Activated T-helper 17 cell treated with anti-CD3 and anti-CD28 coated beads, Interleukin-2, amount 50 U/mL, for 72 hours (primary cell): ENCODE data around the gene MRPS27. TPM values are rescaled to one million over a fixed set of nuclear protein-coding genes. Genes with fewer than 3 reads are reported as not detected.
A peak's percentile ranks its signal among the peaks of the same experiment; 100 is the strongest.

Source experiments
- ATAC-seq: fragments of 150-1000 bp; cut with Tn5 transposase; replicated peaks from 2 replicates; pipeline ENCODE4 v1.10.0; 2021; ENCODE audit warnings: mild to moderate bottlenecking, moderate library complexity
- H3K27ac Mint-ChIP-seq: one replicate; pipeline ENCODE4 v1.8.0; 2022; ENCODE audit warnings: mixed read lengths
- H3K27me3 Mint-ChIP-seq: one replicate; pipeline ENCODE4 v1.8.0; 2022; ENCODE audit warnings: mixed read lengths
- H3K36me3 Mint-ChIP-seq: one replicate; pipeline ENCODE4 v1.8.0; 2022; ENCODE audit warnings: low read depth, mild to moderate bottlenecking, mixed read lengths
- H3K4me1 Mint-ChIP-seq: one replicate; pipeline ENCODE4 v1.8.0; 2022; ENCODE audit warnings: mixed read lengths
- H3K4me3 Mint-ChIP-seq: one replicate; pipeline ENCODE4 v1.8.0; 2022; ENCODE audit warnings: mild to moderate bottlenecking, mixed read lengths
- H3K9me3 Mint-ChIP-seq: one replicate; pipeline ENCODE4 v1.8.0; 2022; ENCODE audit warnings: mixed read lengths
- total RNA-seq, 2 donors: library from RNA; stranded (reverse); gene quantifications; one replicate each; pipeline ENCODE4 v1.2.3, GENCODE V29; 2022

MRPS27 gene
- total RNA-seq, 2 donors from 2014 or later = 71.2 to 88.3 TPM

DNA sequence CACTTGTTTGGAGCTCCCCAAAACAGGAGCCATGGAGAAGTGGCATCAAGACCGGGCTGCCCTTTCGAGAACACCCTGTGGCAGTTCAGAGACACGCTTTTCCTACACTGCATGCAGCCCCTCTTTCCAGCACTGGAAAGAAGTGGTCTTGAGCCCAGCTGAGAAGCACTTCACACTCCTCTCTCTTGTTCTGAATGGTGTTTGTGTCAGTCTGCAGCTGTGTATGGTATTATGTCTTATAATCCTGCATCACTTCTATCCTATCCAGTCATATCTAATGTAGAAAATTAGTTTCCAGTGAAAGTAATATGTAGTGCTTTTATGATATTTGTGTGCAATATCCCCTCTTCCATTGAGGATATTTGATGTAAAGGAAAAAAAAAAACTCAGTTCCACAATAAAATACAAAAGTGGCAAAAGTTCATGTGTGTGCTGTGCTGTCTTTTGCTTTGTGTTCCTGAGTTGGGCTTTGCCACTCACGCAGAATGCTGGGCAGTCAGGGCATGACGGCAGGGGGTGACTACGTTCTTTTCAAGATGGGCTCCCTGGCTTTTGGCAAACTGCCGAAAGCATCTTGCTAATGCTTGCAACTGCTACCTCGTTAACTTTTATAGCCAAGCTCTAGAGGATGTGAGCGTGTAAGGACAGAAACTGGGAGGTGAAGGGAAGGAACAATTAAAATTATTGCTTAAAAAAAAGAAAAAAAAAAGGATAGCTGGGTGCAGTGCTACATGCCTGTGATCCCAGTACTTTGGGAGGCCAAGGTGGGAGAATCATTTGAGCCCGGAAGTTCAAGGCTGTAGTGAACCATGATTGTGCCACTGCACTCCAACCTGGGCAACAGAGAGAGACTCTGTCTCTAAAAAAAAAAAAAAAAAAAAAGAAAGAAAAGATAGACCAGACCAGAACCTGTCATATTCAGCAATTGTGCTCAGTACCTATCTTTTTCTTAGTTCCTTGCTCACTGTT is 110.6 kb downstream of the MRPS27 start:
- H3K9me3 Mint-ChIP-seq = no peaks in the 10 kb centered on the region
- H3K27ac Mint-ChIP-seq = no peak overlapping the region
- no peak for ATAC-seq
- H3K4me3 Mint-ChIP-seq = no peak overlapping the region
- no peaks in the 10 kb centered on the region for H3K36me3 Mint-ChIP-seq
- no peaks in the 10 kb centered on the region for H3K27me3 Mint-ChIP-seq
- H3K4me1 Mint-ChIP-seq = peaks cover 7% of the 10 kb centered on the region

DNA sequence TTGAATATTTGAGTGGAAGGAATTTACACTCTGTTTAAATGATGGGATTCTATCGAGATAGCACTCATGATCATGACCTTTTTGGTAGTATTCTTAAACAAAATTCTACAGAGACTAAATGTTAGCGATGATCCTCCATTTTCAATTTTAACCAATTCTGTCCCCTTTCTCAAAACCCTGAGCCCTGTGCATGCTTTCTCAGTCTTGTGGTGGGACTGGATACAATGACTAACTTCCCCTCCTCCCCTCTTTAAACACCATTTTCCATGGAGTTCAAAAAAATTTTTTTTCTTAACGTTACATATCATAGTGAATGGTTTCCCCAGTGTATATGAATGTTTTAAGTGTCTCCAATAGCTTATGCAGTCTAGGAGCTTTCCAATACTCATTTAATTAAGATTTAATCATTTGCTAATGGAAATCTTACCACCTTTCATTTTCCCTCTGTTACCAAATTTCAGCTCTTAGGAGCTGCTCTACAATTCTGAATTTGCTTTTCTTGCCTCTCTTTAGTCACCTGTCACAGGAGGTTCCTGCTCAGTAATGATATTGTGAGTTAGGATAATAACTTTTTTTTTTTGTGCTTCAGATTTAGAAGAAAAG is 111.6 kb downstream of the MRPS27 start:
- peaks cover 7% of the 10 kb centered on the region for H3K4me1 Mint-ChIP-seq
- H3K27ac Mint-ChIP-seq = no peak overlapping the region
- ATAC-seq = no peak
- H3K9me3 Mint-ChIP-seq = no peaks in the 10 kb centered on the region
- no peaks in the 10 kb centered on the region for H3K36me3 Mint-ChIP-seq
- no peak overlapping the region for H3K4me3 Mint-ChIP-seq
- no peaks in the 10 kb centered on the region for H3K27me3 Mint-ChIP-seq

GRCh38 chr5:72206994-72207393 is 113.0 kb downstream of the MRPS27 start:
- Mint-ChIP-seq H3K4me1 (peaks cover 7% of the 10 kb centered on the region), H3K9me3 (no peaks in the 10 kb centered on the region), H3K4me3 (no peak overlapping the region), H3K27me3 (no peaks in the 10 kb centered on the region), H3K27ac (no peak overlapping the region), H3K36me3 (no peaks in the 10 kb centered on the region)
- peak; percentile 95 for ATAC-seq

DNA sequence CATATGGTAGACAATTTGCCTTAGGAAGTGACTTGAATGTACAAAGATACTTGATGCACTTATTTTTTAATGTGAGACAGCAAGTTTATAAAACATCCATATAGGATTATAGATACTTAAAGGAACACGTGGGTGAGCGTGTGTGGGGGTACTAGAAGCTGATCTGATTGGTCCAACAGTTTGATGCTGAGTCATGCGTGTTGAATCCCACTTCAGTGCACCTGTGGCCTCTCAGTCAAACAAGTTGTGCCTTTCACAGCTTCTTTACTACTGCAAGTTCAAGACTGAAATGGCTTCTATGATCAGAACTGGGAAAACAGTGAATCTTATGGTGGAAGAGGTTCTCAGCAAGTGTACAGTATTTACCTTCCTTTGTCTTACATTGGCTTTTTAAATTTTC is 113.9 kb downstream of the MRPS27 start:
- ATAC-seq = no peak
- H3K27ac Mint-ChIP-seq = no peak overlapping the region
- no peaks in the 10 kb centered on the region for H3K27me3 Mint-ChIP-seq
- H3K4me1 Mint-ChIP-seq = peaks cover 7% of the 10 kb centered on the region
- no peaks in the 10 kb centered on the region for H3K36me3 Mint-ChIP-seq
- H3K4me3 Mint-ChIP-seq = no peak overlapping the region
- no peaks in the 10 kb centered on the region for H3K9me3 Mint-ChIP-seq

DNA sequence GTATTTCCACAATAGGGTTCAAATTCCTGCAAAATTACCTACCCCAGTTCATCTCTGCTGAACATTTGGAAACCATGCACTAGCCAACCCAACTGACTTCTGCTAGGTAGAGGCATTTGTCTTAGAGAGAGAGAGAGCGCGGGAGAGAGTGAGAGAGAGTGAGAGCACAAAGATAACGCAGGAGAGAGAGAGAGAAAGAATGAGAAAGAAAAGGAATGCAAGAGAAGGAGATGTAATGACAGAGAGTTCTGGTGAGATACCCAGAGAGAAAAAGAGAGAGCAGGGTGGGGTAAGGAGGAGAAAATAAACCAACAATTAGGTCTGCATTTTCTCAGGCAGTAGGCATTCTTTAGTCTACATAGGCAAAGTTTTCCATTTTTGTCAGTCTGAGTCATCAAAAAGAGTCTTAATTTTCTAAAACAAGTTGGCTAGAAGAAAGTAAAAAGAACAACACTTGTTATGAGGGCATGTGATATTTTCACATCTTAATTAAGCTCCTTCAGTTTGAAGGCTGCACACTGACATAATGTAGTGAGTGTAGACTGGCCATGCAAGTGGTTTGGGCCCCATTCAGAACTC is 114.5 kb downstream of the MRPS27 start:
- Mint-ChIP-seq H3K4me1 (peaks cover 7% of the 10 kb centered on the region), H3K9me3 (no peaks in the 10 kb centered on the region), H3K27ac (no peak overlapping the region), H3K36me3 (no peaks in the 10 kb centered on the region), H3K27me3 (no peaks in the 10 kb centered on the region), H3K4me3 (no peak overlapping the region)
- ATAC-seq = no peak

GRCh38 chr5:72204946-72205345 is 115.1 kb downstream of the MRPS27 start:
- no peak for ATAC-seq

GRCh38 chr5:72203251-72203845 is 116.7 kb downstream of the MRPS27 start:
- H3K4me1 Mint-ChIP-seq = peaks cover 7% of the 10 kb centered on the region
- H3K9me3 Mint-ChIP-seq = no peaks in the 10 kb centered on the region
- no peak overlapping the region for H3K27ac Mint-ChIP-seq
- H3K36me3 Mint-ChIP-seq = no peaks in the 10 kb centered on the region
- H3K27me3 Mint-ChIP-seq = peaks cover 8% of the 10 kb centered on the region
- H3K4me3 Mint-ChIP-seq = no peak overlapping the region
- ATAC-seq = no peak

More at GRCh38 chr5:72204946-72205345, 115.1 kb downstream of the MRPS27 start:
- no peaks in the 10 kb centered on the region for H3K9me3 Mint-ChIP-seq
- H3K27me3 Mint-ChIP-seq = peaks cover under 1% of the 10 kb centered on the region
- H3K36me3 Mint-ChIP-seq = no peaks in the 10 kb centered on the region
- H3K4me3 Mint-ChIP-seq = no peak overlapping the region
- peaks cover 7% of the 10 kb centered on the region for H3K4me1 Mint-ChIP-seq
- H3K27ac Mint-ChIP-seq = no peak overlapping the region

DNA sequence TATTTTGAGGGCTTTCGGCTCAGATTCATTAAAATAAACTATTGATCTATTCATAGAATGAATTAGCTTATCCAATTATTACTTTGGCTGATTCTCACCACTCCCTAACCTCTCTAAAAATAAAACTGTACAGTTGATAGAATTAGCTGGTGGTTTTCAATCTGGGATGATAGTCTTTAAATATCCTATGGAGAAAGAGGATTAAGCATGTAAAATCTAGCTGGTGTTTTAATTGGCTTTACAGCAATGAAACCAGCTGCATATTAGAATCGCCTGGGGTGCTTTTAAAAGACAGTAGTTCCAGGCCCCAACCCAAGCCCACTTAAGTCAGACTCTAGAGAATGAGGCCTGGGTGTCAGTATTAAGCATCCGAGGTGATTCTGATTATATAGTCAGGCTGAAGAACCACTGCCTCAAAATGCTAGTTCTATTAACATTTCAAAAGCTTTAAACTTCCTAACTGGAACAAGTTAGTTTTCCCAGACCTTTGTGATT is 117.7 kb downstream of the MRPS27 start:
- Mint-ChIP-seq H3K36me3 (no peaks in the 10 kb centered on the region), H3K27me3 (peaks cover 16% of the 10 kb centered on the region), H3K9me3 (no peaks in the 10 kb centered on the region)

DNA sequence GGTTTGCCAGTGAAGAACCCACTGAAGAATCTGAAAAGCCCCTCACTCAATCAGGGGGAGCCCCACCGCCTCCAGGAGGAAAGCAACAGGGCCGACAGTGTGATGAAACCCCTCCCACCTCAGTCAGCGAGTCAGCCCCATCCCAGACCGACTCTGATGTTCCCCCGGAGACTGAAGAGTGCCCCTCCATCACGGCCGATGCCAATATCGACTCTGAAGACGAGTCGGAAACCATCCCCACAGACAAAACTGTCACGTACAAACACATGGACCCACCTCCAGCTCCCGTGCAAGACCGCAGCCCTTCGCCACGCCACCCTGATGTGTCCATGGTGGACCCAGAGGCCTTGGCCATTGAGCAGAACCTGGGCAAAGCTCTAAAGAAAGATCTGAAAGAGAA is 120.4 kb downstream of the MRPS27 start:
- Mint-ChIP-seq H3K27ac (no peak overlapping the region), H3K4me3 (no peak overlapping the region), H3K4me1 (peaks cover 14% of the 10 kb centered on the region), H3K9me3 (peaks cover 4% of the 10 kb centered on the region), H3K27me3 (peaks cover 38% of the 10 kb centered on the region), H3K36me3 (peaks cover 5% of the 10 kb centered on the region)
- ATAC-seq = no peak

More for the DNA sequence above, 117.7 kb downstream of the MRPS27 start:
- ATAC-seq = no peak
- H3K4me1 Mint-ChIP-seq = peaks cover 7% of the 10 kb centered on the region
- H3K27ac Mint-ChIP-seq = no peak overlapping the region
- H3K4me3 Mint-ChIP-seq = no peak overlapping the region

GRCh38 chr5:72197393-72197792 is 122.6 kb downstream of the MRPS27 start:
- ATAC-seq = peak; percentile 8
- no peak overlapping the region for H3K4me3 Mint-ChIP-seq
- H3K27me3 Mint-ChIP-seq = peaks cover 49% of the 10 kb centered on the region
- peaks cover 5% of the 10 kb centered on the region for H3K36me3 Mint-ChIP-seq
- peaks cover 25% of the 10 kb centered on the region for H3K4me1 Mint-ChIP-seq
- H3K9me3 Mint-ChIP-seq = peaks cover 4% of the 10 kb centered on the region
- H3K27ac Mint-ChIP-seq = no peak overlapping the region

- peak overlapping the region; percentile 48 for H3K4me3 Mint-ChIP-seq
- peaks cover 25% of the 10 kb centered on the region for H3K4me1 Mint-ChIP-seq
Measured at GRCh38 chr5:72195581-72195980, 124.5 kb downstream of the MRPS27 start.

DNA sequence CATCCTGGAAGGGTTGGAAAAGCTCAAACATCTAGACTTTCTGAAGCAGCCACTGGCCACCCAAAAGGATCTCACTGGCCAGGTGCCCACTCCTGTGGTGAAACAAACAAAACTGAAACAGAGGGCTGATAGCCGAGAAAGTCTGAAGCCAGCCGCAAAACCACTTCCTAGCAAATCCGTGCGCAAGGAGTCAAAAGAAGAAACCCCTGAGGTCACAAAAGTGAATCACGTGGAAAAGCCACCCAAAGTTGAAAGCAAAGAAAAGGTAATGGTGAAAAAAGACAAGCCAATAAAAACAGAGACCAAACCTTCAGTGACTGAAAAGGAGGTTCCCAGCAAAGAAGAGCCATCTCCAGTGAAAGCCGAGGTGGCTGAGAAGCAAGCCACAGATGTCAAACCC is 125.2 kb downstream of the MRPS27 start:
- H3K4me1 Mint-ChIP-seq = peaks cover 25% of the 10 kb centered on the region
- peak; percentile 85 for ATAC-seq
- peaks cover 4% of the 10 kb centered on the region for H3K9me3 Mint-ChIP-seq
- peaks cover 5% of the 10 kb centered on the region for H3K36me3 Mint-ChIP-seq
- peaks cover 66% of the 10 kb centered on the region for H3K27me3 Mint-ChIP-seq
- H3K27ac Mint-ChIP-seq = peak overlapping the region; percentile 33
- H3K4me3 Mint-ChIP-seq = peak overlapping the region; percentile 48

More at GRCh38 chr5:72195581-72195980, 124.5 kb downstream of the MRPS27 start:
- Mint-ChIP-seq H3K27ac (peak overlapping the region; percentile 33), H3K27me3 (peaks cover 60% of the 10 kb centered on the region), H3K36me3 (peaks cover 5% of the 10 kb centered on the region), H3K9me3 (peaks cover 4% of the 10 kb centered on the region)
- no peak for ATAC-seq

DNA sequence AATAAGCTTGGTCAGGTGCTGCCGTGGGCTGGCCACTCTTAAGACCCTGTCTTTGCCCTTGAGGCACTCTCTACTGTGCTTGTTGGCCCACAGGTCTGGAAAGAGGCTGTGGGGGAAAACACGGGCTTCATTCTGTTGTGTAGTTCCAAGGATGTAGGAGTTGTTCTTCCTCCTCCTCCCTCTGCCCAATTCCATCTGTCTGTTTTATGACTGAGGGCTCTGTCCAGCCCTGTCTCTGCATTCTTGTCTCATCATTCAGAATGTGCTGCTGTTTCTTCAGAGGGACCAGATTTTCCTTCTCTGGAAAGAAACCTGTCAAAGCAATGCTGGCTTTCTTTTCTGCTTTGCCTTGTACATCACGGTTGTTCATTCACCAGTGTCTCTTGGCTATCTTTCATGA is 128.6 kb downstream of the MRPS27 start:
- Mint-ChIP-seq H3K27ac (no peak overlapping the region), H3K4me1 (peaks cover 25% of the 10 kb centered on the region), H3K36me3 (peaks cover 5% of the 10 kb centered on the region), H3K9me3 (peaks cover 4% of the 10 kb centered on the region), H3K4me3 (no peak overlapping the region), H3K27me3 (peaks cover 57% of the 10 kb centered on the region)
- ATAC-seq = no peak

- no peak overlapping the region for H3K4me3 Mint-ChIP-seq
- H3K9me3 Mint-ChIP-seq = no peaks in the 10 kb centered on the region
- no peaks in the 10 kb centered on the region for H3K36me3 Mint-ChIP-seq
- ATAC-seq = no peak
- H3K4me1 Mint-ChIP-seq = peaks cover 5% of the 10 kb centered on the region
- no peak overlapping the region for H3K27ac Mint-ChIP-seq
- peaks cover 49% of the 10 kb centered on the region for H3K27me3 Mint-ChIP-seq
Measured at GRCh38 chr5:72189146-72189545, 130.9 kb downstream of the MRPS27 start.
